H9 (cell line): ENCODE results near the gene TRIM7. TPM values are rescaled to one million over a fixed set of nuclear protein-coding genes. Genes with fewer than 3 reads are reported as not detected.

Experiments
- DNase-seq: peaks from one replicate; pipeline ENCODE4 v3.0.0-alpha.2; 2017
- H2AFZ ChIP-seq: one replicate; pipeline ENCODE4 v1.6.1; 2013; ENCODE audit warnings: mild to moderate bottlenecking, low read length, control low read depth, moderate library complexity
- H2AK5ac ChIP-seq: 2 replicates; pipeline ENCODE4 v1.6.1; 2013; ENCODE audit warnings: low read length, control low read depth, mixed read lengths; ENCODE audit not compliant: insufficient read length
- H2BK120ac ChIP-seq: one replicate; pipeline ENCODE4 v1.6.1; 2013; ENCODE audit warnings: low read depth, mild to moderate bottlenecking, low read length, control low read depth, inconsistent platforms; ENCODE audit not compliant: poor library complexity, severe bottlenecking
- H2BK12ac ChIP-seq: 2 replicates; pipeline ENCODE4 v1.6.1; 2013; ENCODE audit warnings: low read length, control low read depth, mixed read lengths, low read depth; ENCODE audit not compliant: insufficient read length
- H2BK15ac ChIP-seq: 2 replicates; pipeline ENCODE4 v1.6.1; 2013; ENCODE audit warnings: low read depth, low read length, control low read depth
- H2BK20ac ChIP-seq: one replicate; pipeline ENCODE4 v1.6.1; 2013; ENCODE audit warnings: low read depth, mild to moderate bottlenecking, low read length, control low read depth, inconsistent platforms; ENCODE audit not compliant: poor library complexity, severe bottlenecking
- H2BK5ac ChIP-seq: 2 replicates; pipeline ENCODE4 v1.6.1; 2013; ENCODE audit warnings: low read length, control low read depth, mixed read lengths; ENCODE audit not compliant: insufficient read length
- H3K14ac ChIP-seq: 2 replicates; pipeline ENCODE4 v1.6.1; 2013; ENCODE audit warnings: low read length, control low read depth; ENCODE audit not compliant: insufficient read depth
- H3K18ac ChIP-seq: 2 replicates; pipeline ENCODE4 v1.6.1; 2013; ENCODE audit warnings: low read depth, mild to moderate bottlenecking, mixed read lengths, low read length, control low read depth; ENCODE audit not compliant: insufficient read length
- H3K23ac ChIP-seq: 2 replicates; pipeline ENCODE4 v1.6.1; 2013; ENCODE audit warnings: low read length, control low read depth, mixed read lengths, low read depth; ENCODE audit not compliant: insufficient read length
- H3K23me2 ChIP-seq: 2 replicates; pipeline ENCODE4 v1.6.1; 2013; ENCODE audit warnings: low read depth, mild to moderate bottlenecking, mixed read lengths, low read length, control low read depth; ENCODE audit not compliant: insufficient read length, poor library complexity, severe bottlenecking
- H3K27ac ChIP-seq: 2 replicates; pipeline ENCODE4 v1.5.1; 2013; ENCODE audit warnings: low read length, control low read depth, mixed read lengths, low read depth; ENCODE audit not compliant: insufficient read length
- H3K27me3 ChIP-seq: 2 replicates; pipeline ENCODE4 v1.6.1; 2013; ENCODE audit warnings: low read length, control low read depth, inconsistent platforms; ENCODE audit not compliant: insufficient read depth
- H3K4ac ChIP-seq: 2 replicates; pipeline ENCODE4 v1.6.1; 2013; ENCODE audit warnings: low read depth, mild to moderate bottlenecking, control low read depth, inconsistent platforms, low read length, moderate library complexity
- H3K4me1 ChIP-seq: 2 replicates; pipeline ENCODE4 v1.6.1; 2013; ENCODE audit warnings: low read length, control low read depth, inconsistent platforms; ENCODE audit not compliant: insufficient read depth
- H3K4me2 ChIP-seq: 2 replicates; pipeline ENCODE4 v1.6.1; 2013; ENCODE audit warnings: low read length, control low read depth, mixed read lengths; ENCODE audit not compliant: insufficient read length, insufficient read depth
- H3K56ac ChIP-seq: 2 replicates; pipeline ENCODE4 v1.6.1; 2013; ENCODE audit warnings: low read depth, mild to moderate bottlenecking, mixed read lengths, low read length, control low read depth; ENCODE audit not compliant: insufficient read length
- H3K79me1 ChIP-seq: 2 replicates; pipeline ENCODE4 v1.6.1; 2013; ENCODE audit warnings: low read depth, mild to moderate bottlenecking, moderate library complexity, low read length, control low read depth, inconsistent platforms; ENCODE audit not compliant: insufficient read depth, poor library complexity, severe bottlenecking
- H3K79me2 ChIP-seq: 2 replicates; pipeline ENCODE4 v1.6.1; 2013; ENCODE audit warnings: low read length, control low read depth, inconsistent platforms; ENCODE audit not compliant: insufficient read depth
- H3K9ac ChIP-seq: 2 replicates; pipeline ENCODE4 v1.6.1; 2013; ENCODE audit warnings: low read length, control low read depth, mixed read lengths; ENCODE audit not compliant: insufficient read length; ENCODE audit errors: extremely low read depth
- H3K9me3 ChIP-seq: one replicate; pipeline ENCODE4 v1.6.1; 2013; ENCODE audit warnings: low read depth, low read length, inconsistent platforms; ENCODE audit not compliant: control insufficient read depth
- H3T11ph ChIP-seq: one replicate; pipeline ENCODE4 v1.6.1; 2013; ENCODE audit warnings: mild to moderate bottlenecking, low read length, control low read depth, inconsistent platforms
- H4K20me1 ChIP-seq: one replicate; pipeline ENCODE4 v1.6.1; 2013; ENCODE audit not compliant: control insufficient read depth, insufficient read length, insufficient read depth
- H4K5ac ChIP-seq: 2 replicates; pipeline ENCODE4 v1.6.1; 2013; ENCODE audit warnings: low read depth, mild to moderate bottlenecking, mixed read lengths, low read length, control low read depth; ENCODE audit not compliant: insufficient read length
- H4K8ac ChIP-seq: replicated peaks from 2 replicates; pipeline ENCODE4 v1.6.1; 2013; ENCODE audit warnings: low read length, control low read depth, mixed read lengths, low read depth; ENCODE audit not compliant: insufficient read length
- H4K91ac ChIP-seq: 2 replicates; pipeline ENCODE4 v1.6.1; 2013; ENCODE audit warnings: low read depth, mild to moderate bottlenecking, moderate library complexity, mixed read lengths, low read length, control low read depth; ENCODE audit not compliant: insufficient read length
- H3K27ac Mint-ChIP-seq, 3 experiments: 2 replicates in 2 of 3; 3 replicates in 1 of 3; pipeline ENCODE4 v1.8.0; 2020 to 2021; ENCODE audit warnings: mixed read lengths in 3 of 3, mild to moderate bottlenecking in 1 of 3, moderate library complexity in 1 of 3
- H3K27me3 Mint-ChIP-seq: 2 replicates; pipeline ENCODE4 v1.8.0; 2021; ENCODE audit warnings: low read depth, mild to moderate bottlenecking, moderate library complexity, mixed read lengths
- H3K36me3 Mint-ChIP-seq, 3 experiments: 2 replicates in 2 of 3; 3 replicates in 1 of 3; pipeline ENCODE4 v1.8.0; 2020 to 2021; ENCODE audit warnings: low read depth in 3 of 3, mixed read lengths in 3 of 3; ENCODE audit not compliant: insufficient read depth in 1 of 3
- H3K4me1 Mint-ChIP-seq, 2 experiments: 2 replicates each; pipeline ENCODE4 v1.8.0; 2020; ENCODE audit warnings: mixed read lengths in 2 of 2
- H3K4me3 Mint-ChIP-seq, 2 experiments: 2 replicates in 1 of 2; 3 replicates in 1 of 2; pipeline ENCODE4 v1.8.0; 2020 to 2021; ENCODE audit warnings: mild to moderate bottlenecking in 2 of 2, mixed read lengths in 2 of 2, moderate library complexity in 1 of 2
- H3K9me3 Mint-ChIP-seq, 2 experiments: 2 replicates in 1 of 2; 3 replicates in 1 of 2; pipeline ENCODE4 v1.8.0; 2020; ENCODE audit warnings: mild to moderate bottlenecking in 2 of 2, mixed read lengths in 2 of 2, moderate library complexity in 1 of 2
- CTCF ChIP-seq: fragments of 200-600 bp; sonication (generic); conservative IDR thresholded peaks from 3 replicates; pipeline ENCODE4 v1.8.0; 2021; ENCODE audit warnings: antibody characterized with exemption, mild to moderate bottlenecking
- WGBS: extraction: QIAGEN DNeasy Blood & Tissue Kit; methylation state at CpG from one replicate; pipeline ENCODE4 v1.1.7; 2013; ENCODE audit warnings: missing lambda C conversion rate, low lambda C conversion rate, mixed read lengths; ENCODE audit not compliant: insufficient read length; ENCODE audit errors: extremely low coverage; 5-methylcytosine and 5-hydroxymethylcytosine counted together
- total RNA-seq: library from RNA; stranded (reverse); gene quantifications from 2 replicates; pipeline ENCODE4 v1.2.1, GENCODE V29; 2021

Gene TRIM7
- total RNA-seq, 1 experiment from 2014 or later = not detected

GRCh38 chr5:181152406-181152805, 52.6 kb downstream of the TRIM7 start:
- Mint-ChIP-seq H3K9me3 (peaks cover 3 to 8% of the 10 kb centered on the region in 2 experiments; a peak in 2 of 5 replicates), H3K36me3 (no peaks in the 10 kb centered on the region; a peak in 1 of 7 replicates), H3K4me1 (peaks cover 10 to 23% of the 10 kb centered on the region in 2 experiments), H3K27ac (no peak overlapping the region), H3K4me3 (no peak overlapping the region), H3K27me3 (peaks cover 51% of the 10 kb centered on the region)
- H3K4me1 ChIP-seq = no peaks in the 10 kb centered on the region
- H3K23me2 ChIP-seq = no peaks in the 10 kb centered on the region
- no peak overlapping the region for H2BK120ac ChIP-seq
- WGBS = no CpG with 5 or more reads among the region's 9 CpGs
- DNase-seq = no peak
- no peak overlapping the region for H2BK15ac ChIP-seq
- H4K20me1 ChIP-seq = no peaks in the 10 kb centered on the region
- no peak overlapping the region for H3K4me2 ChIP-seq
- H2AK5ac ChIP-seq = no peak overlapping the region
- no peak overlapping the region for H4K8ac ChIP-seq
- no peak overlapping the region for H3K56ac ChIP-seq
- no peak overlapping the region for H3K9ac ChIP-seq
- no peak overlapping the region for H3K4ac ChIP-seq
- H3K14ac ChIP-seq = no peak overlapping the region
- TF ChIP-seq CTCF = no peak
- H3K27me3 ChIP-seq = no peaks in the 10 kb centered on the region
- H4K5ac ChIP-seq = no peak overlapping the region
- no peaks in the 10 kb centered on the region for H3K79me2 ChIP-seq
- H2BK20ac ChIP-seq = no peak overlapping the region
- H3K9me3 ChIP-seq = no peaks in the 10 kb centered on the region
- no peak overlapping the region for H4K91ac ChIP-seq
- H3K27ac ChIP-seq = no peak overlapping the region
- no peak overlapping the region for H3K18ac ChIP-seq
- H2BK5ac ChIP-seq = no peak overlapping the region
- no peak overlapping the region for H3K23ac ChIP-seq
- no peaks in the 10 kb centered on the region for H3K79me1 ChIP-seq
- H3T11ph ChIP-seq = no peak overlapping the region
- no peak overlapping the region for H2BK12ac ChIP-seq
- H2AFZ ChIP-seq = no peak overlapping the region
